Astrocyte of the cerebellum (primary cell): ENCODE results near the gene CREB5.

Experiments
- DNase-seq: peaks from one replicate; pipeline ENCODE4 v3.0.0-alpha.2; 2011; ENCODE audit warnings: low read depth
- H3K4me3 ChIP-seq: 2 replicates; pipeline ENCODE4 v1.5.1; 2011; ENCODE audit warnings: mild to moderate bottlenecking, low read depth, low read length, moderate library complexity
- in situ Hi-C: cut with HindIII; loops from 2 replicates; pipeline ENCODE4 v1.10.0; 2017; ENCODE audit warnings: low sequenced_read_pairs
- TF ChIP-seq, protein P1 (sequence below): IDR thresholded peaks from 2 replicates; pipeline ENCODE4 v1.5.1; 2012; ENCODE audit warnings: low read length, low read depth, moderate library complexity, mild to moderate bottlenecking; ENCODE audit errors: missing control alignments

CREB5 gene

DNA sequence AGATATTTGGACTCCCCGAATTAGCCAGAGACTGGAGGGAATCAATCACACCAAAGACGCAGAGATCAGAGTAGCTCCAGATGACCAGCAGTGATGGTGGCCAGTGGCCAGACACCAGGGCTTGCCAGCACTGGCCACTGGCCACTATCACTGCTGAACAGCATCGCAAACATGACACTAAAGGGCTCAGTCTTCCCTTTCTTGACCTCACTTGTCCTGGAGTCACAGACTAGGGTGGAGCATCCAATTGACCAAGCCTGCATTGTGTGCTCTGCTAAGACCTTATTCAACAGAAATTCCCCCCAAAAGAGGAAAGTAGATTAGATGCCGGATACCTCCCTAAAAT lies 234.7 kb downstream of the CREB5 start:
- in situ Hi-C loops = no loop called here

DNA sequence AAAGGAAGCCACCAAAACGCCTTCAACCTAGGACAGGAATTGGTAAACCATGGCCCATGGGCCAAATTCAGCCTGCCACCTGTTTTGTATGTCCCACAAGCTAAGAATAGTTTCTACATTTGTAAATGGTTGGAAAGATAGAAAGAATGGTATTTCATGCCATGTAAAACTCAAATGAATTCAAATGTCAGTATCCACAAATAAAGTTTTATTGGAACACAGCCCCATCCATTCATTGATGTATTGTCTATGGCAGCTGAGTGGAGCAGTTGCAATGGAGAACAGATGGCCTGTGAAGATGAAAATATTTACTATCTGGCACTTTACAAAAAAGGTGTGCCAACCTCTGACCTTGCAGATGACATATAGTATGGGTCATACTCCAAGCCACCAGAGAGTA lies 236.9 kb downstream of the CREB5 start:
- TF ChIP-seq, protein P1, sequence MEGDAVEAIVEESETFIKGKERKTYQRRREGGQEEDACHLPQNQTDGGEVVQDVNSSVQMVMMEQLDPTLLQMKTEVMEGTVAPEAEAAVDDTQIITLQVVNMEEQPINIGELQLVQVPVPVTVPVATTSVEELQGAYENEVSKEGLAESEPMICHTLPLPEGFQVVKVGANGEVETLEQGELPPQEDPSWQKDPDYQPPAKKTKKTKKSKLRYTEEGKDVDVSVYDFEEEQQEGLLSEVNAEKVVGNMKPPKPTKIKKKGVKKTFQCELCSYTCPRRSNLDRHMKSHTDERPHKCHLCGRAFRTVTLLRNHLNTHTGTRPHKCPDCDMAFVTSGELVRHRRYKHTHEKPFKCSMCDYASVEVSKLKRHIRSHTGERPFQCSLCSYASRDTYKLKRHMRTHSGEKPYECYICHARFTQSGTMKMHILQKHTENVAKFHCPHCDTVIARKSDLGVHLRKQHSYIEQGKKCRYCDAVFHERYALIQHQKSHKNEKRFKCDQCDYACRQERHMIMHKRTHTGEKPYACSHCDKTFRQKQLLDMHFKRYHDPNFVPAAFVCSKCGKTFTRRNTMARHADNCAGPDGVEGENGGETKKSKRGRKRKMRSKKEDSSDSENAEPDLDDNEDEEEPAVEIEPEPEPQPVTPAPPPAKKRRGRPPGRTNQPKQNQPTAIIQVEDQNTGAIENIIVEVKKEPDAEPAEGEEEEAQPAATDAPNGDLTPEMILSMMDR = no peak
- DNase-seq = no peak
- no peak overlapping the region for H3K4me3 ChIP-seq
- in situ Hi-C loops = no loop called here

More for the DNA sequence above, 234.7 kb downstream of the CREB5 start:
- DNase-seq = no peak
- H3K4me3 ChIP-seq = no peak overlapping the region
- TF ChIP-seq, protein P1 = no peak

DNA sequence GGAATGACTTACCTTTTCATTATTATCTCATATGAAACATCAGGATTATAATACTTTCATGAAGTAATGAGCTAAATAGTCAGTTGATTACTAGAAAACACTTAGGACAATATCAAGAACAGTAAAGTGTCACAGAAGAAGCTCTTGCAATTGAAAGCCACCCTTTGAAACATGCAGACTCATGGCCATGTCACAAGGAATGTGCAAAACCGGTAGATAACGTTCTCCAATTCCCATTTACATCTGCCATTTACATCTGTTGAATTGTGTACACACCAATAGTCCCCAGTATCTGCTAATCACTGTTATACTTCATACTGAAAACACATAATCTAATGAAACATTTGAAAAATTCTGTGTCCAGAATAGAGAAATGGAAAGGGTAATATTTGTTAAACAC lies 237.5 kb downstream of the CREB5 start:
- DNase-seq = no peak
- TF ChIP-seq, protein P1 = no peak
- in situ Hi-C loops = no loop called here
- H3K4me3 ChIP-seq = no peak overlapping the region

DNA sequence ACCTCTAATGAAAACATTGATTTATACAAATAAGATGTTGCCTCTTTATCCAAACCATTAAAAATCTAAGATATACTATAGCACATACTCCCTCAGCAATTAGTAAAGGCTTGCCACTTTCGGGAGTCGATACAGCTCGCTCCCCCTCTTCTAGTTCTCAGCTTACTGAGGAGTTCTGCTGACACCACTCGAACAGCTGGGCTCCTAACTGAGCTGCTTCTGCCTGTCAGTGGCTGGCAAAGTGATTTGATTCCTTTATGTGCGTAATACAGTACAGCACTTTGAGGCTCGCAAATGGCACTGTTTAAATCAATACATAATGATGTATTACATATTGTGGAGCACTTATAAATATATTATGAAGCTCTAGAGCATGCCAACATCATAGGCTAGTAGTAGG lies 241.8 kb downstream of the CREB5 start:
- TF ChIP-seq, protein P1 = no peak
- DNase-seq = no peak
- in situ Hi-C loops = no loop called here
- H3K4me3 ChIP-seq = no peak overlapping the region

DNA sequence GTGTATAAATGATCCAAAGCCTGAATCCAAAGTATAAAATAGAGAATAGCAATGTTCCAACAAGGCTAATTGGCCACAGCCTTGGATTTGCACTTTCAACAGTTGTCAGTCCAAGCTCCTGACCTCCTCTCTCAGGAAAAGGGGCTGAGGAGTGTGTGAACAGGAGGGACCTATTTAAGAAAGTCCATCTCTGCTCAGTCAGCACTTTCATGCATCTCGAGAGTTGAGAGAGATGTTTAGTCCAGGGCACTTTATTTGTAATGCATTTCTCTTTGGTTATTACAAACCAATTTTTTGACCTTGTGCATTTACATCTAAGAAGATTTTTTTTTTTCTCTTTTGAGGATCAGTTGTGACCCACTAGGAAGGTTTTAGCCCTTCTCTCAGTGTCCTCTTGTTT lies 244.2 kb downstream of the CREB5 start:
- no peak overlapping the region for H3K4me3 ChIP-seq
- no peak for DNase-seq
- in situ Hi-C loops = no loop called here
- TF ChIP-seq, protein P1 = no peak

DNA sequence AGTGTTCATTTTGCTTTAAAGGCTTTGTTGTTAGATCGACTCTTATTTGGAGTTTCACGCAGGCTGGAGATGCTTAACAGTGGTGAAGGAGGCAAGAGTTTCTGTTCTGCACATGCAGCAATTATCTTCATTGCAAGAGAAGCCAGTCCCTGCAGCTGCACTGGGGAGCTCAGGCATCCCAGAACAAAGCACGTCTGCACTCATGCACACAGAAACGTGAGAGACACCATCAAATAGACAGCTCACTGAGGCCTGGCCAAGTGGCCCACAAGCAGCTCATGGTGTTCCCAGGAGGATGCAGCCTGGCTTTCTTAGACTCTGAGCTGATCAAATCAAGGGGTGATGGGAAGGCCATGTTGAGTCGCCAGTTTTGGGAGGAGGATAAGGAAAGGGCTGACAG lies 246.1 kb downstream of the CREB5 start:
- H3K4me3 ChIP-seq = no peak overlapping the region
- TF ChIP-seq, protein P1 = no peak
- in situ Hi-C loops = no loop called here
- no peak for DNase-seq

DNA sequence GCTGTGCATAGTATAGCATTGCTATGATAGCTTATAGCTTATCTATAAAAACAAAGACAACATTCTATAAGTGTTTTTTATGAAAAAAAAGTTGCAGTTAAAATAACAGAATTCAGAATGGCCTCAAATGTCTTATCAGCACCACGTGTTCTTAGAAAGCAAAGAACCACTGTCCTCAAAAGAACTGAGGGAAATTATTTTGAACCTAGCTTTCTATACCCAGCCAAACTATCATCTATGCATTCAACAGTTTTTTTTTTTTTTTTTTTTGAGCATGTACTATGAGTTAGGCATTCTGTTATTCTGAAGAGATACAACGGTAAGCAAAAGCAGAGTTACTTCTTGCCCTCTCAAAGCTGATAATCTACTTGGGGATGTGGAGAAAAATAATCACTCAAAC lies 247.8 kb downstream of the CREB5 start:
- no peak overlapping the region for H3K4me3 ChIP-seq
- in situ Hi-C loops = no loop called here
- DNase-seq = no peak
- TF ChIP-seq, protein P1 = no peak
